ENCODE data around the gene METAP1.
"Not testable (repeated sequence)": the region's sequence is repeated elsewhere in the genome, so short reads cannot be mapped to it uniquely, and the experiment has no call there.

Gene METAP1

GRCh38 chr4:99100876-99101275 lies 105.4 kb downstream of the METAP1 start:
- no peak for DNase-seq

DNA sequence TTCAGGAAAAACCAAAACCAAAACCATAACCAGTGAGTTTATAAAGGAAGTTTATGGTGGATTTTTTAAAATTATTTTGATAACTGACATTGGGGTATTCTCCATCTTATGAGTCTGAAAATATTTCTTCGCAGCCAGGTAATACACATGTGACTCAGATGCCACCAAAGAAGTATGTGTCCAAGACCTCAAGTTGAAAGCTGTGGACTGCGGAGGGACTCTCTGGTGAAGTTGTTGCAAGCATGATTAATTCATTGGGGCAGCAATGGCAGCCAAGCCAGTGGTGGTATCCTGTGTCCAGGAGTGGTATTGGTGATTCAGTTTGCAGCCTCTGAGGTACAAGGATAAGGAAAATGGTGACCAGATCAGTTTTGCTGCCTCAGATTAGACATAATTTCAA lies 107.1 kb downstream of the METAP1 start:
- DNase-seq, result no peak

GRCh38 chr4:99103166-99103565 lies 107.6 kb downstream of the METAP1 start:
- DNase-seq, result no peak

DNA sequence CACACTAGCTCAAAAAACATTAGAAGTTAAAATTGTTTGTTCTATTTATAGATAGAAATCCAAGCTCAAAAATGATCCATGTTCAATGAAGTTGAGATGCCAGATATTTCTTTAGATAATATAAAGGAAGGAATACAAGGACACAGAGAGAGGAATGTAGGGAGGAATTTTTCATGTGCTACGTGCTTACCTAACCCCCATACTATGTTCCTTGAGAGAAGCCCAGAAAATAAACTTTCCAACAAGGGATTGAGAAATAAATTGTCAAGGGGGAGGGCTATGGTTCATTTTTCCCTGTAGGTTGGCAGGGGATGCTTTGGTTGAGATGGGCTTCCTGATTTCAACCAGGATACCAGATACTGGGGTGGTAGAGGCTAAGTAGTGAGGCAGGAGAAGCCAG lies 108.6 kb downstream of the METAP1 start:
- no peak for DNase-seq

GRCh38 chr4:99109286-99109685 lies 113.8 kb downstream of the METAP1 start:
- not testable (repeated sequence) for DNase-seq
